Erythroblast (primary cell): ENCODE results near the gene AIP.

Source experiments
- GATA1 ChIP-seq: IDR thresholded peaks from 2 replicates; pipeline ENCODE4 v1.6.1; 2011; ENCODE audit warnings: low read depth, mild to moderate bottlenecking, control low read depth, low read length, moderate library complexity
- POLR2A ChIP-seq: IDR thresholded peaks from 2 replicates; pipeline ENCODE4 v1.6.1; 2011; ENCODE audit warnings: mild to moderate bottlenecking, low read length

DNA sequence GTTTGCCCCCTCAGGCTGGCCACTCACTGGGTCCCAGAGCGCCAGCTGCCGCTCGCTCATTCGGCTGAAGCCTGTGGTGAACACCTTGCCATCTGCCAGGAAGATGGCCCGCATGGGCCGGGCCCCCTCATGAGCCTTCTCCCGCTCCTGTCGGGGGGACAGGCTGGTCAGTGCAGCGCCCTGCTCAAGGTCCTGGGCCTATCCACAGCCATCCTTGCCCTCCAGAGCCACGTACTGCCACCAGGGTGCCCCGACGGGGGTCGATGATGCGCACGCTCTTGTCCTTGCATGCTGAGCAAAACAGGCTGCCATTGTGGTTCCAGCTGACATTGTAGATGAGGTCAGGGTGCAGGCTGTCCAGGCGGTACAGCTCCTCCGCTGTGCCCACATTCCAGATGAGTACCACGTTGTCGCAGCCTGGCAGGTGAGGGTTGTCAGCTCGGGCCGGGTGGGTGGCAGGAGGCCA is 41.7 kb upstream of the AIP start:
- TF ChIP-seq POLR2A (no peak), GATA1 (no peak)
